ENCODE measurements around the gene FGR. TPM values are rescaled to one million over a fixed set of nuclear protein-coding genes. Genes with fewer than 3 reads are reported as not detected.

The FGR gene
- total and polyA plus RNA-seq, 2 of the 13 experiments (the other 11 are each of a cell fraction or from before 2014, with no cell fraction given), result not detected

DNA sequence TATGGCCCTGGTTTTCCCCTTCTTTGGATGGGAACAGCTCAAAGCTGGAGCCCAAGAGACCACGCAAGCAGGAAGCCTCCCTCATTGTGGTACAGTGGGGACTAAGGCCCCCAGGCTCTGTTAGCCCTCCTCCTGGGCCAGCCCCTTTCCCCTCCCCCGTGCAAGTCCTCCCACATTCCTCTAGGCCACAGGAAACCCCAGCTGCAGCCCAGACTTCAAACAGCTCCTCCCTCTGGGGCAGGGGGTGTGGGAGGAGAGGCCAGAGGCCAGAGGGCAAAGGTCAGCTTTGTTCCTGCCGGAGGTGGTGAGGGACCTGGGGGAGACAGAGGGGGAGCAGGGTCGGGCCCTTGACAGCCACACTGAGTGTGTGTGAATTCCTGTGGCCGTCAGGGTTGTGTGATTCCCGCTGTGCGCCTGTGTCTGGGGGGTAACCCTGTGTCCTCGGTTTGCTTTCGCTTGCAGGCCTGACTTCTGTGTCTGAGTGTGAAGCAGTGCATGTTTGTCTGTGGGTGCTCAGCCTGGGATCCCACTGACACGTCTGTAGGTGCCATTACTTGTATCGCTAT is 27.7 kb downstream of the FGR start (continued):
- TF ChIP-seq, protein P1, sequence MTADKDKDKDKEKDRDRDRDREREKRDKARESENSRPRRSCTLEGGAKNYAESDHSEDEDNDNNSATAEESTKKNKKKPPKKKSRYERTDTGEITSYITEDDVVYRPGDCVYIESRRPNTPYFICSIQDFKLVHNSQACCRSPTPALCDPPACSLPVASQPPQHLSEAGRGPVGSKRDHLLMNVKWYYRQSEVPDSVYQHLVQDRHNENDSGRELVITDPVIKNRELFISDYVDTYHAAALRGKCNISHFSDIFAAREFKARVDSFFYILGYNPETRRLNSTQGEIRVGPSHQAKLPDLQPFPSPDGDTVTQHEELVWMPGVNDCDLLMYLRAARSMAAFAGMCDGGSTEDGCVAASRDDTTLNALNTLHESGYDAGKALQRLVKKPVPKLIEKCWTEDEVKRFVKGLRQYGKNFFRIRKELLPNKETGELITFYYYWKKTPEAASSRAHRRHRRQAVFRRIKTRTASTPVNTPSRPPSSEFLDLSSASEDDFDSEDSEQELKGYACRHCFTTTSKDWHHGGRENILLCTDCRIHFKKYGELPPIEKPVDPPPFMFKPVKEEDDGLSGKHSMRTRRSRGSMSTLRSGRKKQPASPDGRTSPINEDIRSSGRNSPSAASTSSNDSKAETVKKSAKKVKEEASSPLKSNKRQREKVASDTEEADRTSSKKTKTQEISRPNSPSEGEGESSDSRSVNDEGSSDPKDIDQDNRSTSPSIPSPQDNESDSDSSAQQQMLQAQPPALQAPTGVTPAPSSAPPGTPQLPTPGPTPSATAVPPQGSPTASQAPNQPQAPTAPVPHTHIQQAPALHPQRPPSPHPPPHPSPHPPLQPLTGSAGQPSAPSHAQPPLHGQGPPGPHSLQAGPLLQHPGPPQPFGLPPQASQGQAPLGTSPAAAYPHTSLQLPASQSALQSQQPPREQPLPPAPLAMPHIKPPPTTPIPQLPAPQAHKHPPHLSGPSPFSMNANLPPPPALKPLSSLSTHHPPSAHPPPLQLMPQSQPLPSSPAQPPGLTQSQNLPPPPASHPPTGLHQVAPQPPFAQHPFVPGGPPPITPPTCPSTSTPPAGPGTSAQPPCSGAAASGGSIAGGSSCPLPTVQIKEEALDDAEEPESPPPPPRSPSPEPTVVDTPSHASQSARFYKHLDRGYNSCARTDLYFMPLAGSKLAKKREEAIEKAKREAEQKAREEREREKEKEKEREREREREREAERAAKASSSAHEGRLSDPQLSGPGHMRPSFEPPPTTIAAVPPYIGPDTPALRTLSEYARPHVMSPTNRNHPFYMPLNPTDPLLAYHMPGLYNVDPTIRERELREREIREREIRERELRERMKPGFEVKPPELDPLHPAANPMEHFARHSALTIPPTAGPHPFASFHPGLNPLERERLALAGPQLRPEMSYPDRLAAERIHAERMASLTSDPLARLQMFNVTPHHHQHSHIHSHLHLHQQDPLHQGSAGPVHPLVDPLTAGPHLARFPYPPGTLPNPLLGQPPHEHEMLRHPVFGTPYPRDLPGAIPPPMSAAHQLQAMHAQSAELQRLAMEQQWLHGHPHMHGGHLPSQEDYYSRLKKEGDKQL (CRISPR knock-in tag; IDR thresholded peaks at IDR 0.05; ENCODE audit: low read depth), result peak; percentile 92
- TF ChIP-seq PAWR (CRISPR knock-in tag; IDR thresholded peaks at IDR 0.05; ENCODE audit: borderline replicate concordance) (no peak), HNRNPLL (IDR thresholded peaks at IDR 0.05; ENCODE audit: low read depth, low read length, poor library complexity, severe bottlenecking) (peak; percentile 40), ISL2 (CRISPR knock-in tag; IDR thresholded peaks at IDR 0.05) (peak; percentile 88), TRIM24 (CRISPR knock-in tag; IDR thresholded peaks at IDR 0.05) (peak; percentile 90; the same call in 1 of the 2 replicates), FOXA3 (CRISPR knock-in tag; IDR thresholded peaks at IDR 0.05) (peak; percentile 83; the same call in 1 of the 2 replicates), SMYD3 (CRISPR knock-in tag; IDR thresholded peaks at IDR 0.05) (0 out of 2 replicates have a peak, but pooled peaks have one; percentile 13), ZNF337 (CRISPR knock-in tag; IDR thresholded peaks at IDR 0.05; ENCODE audit: borderline replicate concordance, low read depth) (0 out of 2 replicates have a peak, but pooled peaks have one; percentile 54), ZKSCAN8 (CRISPR knock-in tag; IDR thresholded peaks at IDR 0.05; ENCODE audit: borderline replicate concordance) (peak; percentile 49; the same call in 1 of the 2 replicates), IKZF4 (CRISPR knock-in tag; IDR thresholded peaks at IDR 0.05; ENCODE audit: borderline replicate concordance, low read depth, not compliant biosample characterization) (peak; percentile 81), ARNT (IDR thresholded peaks at IDR 0.05) (no peak), SOX6 (IDR thresholded peaks at IDR 0.05) (no peak), SOX6 (CRISPR knock-in tag; IDR thresholded peaks at IDR 0.05) (peak; percentile 96), NKX3-1 (CRISPR knock-in tag; IDR thresholded peaks at IDR 0.05) (0 out of 2 replicates have a peak, but pooled peaks have one; percentile 28), RBM22 (optimal IDR thresholded peaks at IDR 0.05; ENCODE audit: low read length) (peak; percentile 80), SAFB2 (CRISPR knock-in tag; IDR thresholded peaks at IDR 0.05; ENCODE audit: borderline replicate concordance, low read depth) (0 out of 2 replicates have a peak, but pooled peaks have one; percentile 58), NR2F6 (IDR thresholded peaks at IDR 0.05) (peak; percentile 100), NR2F6 (CRISPR knock-in tag; IDR thresholded peaks at IDR 0.05) (peak; percentile 100), BRD4 (CRISPR knock-in tag; IDR thresholded peaks at IDR 0.05) (peak; percentile 84; the same call in 1 of the 2 replicates)
- TF ChIP-seq, protein P2, sequence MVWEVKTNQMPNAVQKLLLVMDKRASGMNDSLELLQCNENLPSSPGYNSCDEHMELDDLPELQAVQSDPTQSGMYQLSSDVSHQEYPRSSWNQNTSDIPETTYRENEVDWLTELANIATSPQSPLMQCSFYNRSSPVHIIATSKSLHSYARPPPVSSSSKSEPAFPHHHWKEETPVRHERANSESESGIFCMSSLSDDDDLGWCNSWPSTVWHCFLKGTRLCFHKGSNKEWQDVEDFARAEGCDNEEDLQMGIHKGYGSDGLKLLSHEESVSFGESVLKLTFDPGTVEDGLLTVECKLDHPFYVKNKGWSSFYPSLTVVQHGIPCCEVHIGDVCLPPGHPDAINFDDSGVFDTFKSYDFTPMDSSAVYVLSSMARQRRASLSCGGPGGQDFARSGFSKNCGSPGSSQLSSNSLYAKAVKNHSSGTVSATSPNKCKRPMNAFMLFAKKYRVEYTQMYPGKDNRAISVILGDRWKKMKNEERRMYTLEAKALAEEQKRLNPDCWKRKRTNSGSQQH (CRISPR knock-in tag; IDR thresholded peaks at IDR 0.05; ENCODE audit: low read depth), result peak; percentile 67; the same call in 1 of the 2 replicates
- TF ChIP-seq, protein P3, sequence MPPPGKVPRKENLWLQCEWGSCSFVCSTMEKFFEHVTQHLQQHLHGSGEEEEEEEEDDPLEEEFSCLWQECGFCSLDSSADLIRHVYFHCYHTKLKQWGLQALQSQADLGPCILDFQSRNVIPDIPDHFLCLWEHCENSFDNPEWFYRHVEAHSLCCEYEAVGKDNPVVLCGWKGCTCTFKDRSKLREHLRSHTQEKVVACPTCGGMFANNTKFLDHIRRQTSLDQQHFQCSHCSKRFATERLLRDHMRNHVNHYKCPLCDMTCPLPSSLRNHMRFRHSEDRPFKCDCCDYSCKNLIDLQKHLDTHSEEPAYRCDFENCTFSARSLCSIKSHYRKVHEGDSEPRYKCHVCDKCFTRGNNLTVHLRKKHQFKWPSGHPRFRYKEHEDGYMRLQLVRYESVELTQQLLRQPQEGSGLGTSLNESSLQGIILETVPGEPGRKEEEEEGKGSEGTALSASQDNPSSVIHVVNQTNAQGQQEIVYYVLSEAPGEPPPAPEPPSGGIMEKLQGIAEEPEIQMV (CRISPR knock-in tag; IDR thresholded peaks at IDR 0.05; ENCODE audit: low read depth), result 0 out of 2 replicates have a peak, but pooled peaks have one; percentile 48
- TF ChIP-seq, protein P4, sequence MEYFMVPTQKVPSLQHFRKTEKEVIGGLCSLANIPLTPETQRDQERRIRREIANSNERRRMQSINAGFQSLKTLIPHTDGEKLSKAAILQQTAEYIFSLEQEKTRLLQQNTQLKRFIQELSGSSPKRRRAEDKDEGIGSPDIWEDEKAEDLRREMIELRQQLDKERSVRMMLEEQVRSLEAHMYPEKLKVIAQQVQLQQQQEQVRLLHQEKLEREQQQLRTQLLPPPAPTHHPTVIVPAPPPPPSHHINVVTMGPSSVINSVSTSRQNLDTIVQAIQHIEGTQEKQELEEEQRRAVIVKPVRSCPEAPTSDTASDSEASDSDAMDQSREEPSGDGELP (IDR thresholded peaks at IDR 0.05; ENCODE audit: borderline replicate concordance, low read depth), result peak; percentile 97
